ENCODE results near the gene OAS2. TPM values are rescaled to one million over a fixed set of nuclear protein-coding genes. Genes with fewer than 3 reads are reported as not detected.

The OAS2 gene
- total RNA-seq, 2 donors from 2014 or later = 35.4 to 45.3 TPM

DNA sequence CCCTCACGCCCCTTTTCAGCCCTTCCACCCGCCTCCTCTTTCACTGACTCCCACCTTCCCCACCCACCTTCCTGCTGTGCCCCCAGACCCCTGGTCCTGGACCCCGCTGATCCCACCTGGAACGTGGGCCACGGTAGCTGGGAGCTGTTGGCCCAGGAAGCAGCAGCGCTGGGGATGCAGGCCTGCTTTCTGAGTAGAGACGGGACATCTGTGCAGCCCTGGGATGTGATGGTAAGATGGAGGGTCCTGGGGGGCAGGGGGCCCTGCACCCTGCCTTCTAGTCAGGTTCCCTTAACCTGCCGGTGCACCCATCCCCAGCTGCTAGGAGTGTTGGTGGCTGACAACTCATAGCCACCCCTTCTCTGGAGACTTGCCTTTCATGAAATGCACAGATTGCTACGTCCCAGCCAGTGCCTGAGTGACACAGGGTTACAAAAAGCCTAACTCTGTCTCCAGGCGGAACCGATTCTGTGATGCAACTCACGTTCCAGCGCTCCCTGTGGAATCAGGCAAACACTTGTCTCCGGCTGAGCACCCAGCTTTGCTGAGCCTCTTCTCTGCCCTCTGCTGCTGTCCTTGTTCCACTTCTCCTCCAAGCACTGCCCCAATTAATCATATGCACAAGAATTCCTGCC is 15.0 kb upstream of the OAS2 start:
- Mint-ChIP-seq H3K4me3 (no peak overlapping the region), H3K27me3 (no peaks in the 10 kb centered on the region), H3K27ac (no peak overlapping the region), H3K36me3 (ENCODE audit: low read depth) (peaks cover 26% of the 10 kb centered on the region), H3K4me1 (peaks cover 8% of the 10 kb centered on the region)
- no peaks in the 10 kb centered on the region for H3K9me3 ChIP-seq (ENCODE audit: control insufficient read depth, low read length, poor library complexity, severe bottlenecking)
- ATAC-seq (no peak), DNase-seq (no peak)

DNA sequence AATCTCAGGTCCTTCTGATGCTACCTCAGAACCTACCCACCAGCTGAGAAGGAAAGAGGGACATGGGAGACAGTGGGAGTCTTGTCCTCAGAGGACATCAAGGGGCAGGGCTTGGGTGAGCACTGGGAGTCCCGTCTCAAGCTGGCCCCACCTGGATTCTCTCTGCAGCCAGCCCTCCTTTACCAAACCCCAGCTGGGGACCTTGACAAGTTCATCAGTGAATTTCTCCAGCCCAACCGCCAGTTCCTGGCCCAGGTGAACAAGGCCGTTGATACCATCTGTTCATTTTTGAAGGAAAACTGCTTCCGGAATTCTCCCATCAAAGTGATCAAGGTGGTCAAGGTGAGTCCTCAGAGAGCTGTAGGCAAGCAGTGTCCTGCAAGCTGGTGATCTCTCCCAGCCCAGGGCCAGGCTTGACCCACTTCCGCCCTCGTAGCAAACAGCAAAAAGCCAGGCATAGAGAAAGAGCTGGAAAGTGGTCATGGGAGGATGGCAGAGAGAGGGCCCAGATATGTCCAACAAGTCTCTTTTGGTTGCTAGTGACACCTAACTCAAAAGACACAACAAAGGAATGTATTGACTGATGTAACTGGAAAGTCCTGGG is 14.2 kb upstream of the OAS2 start:
- ATAC-seq (no peak), DNase-seq (no peak)
- Mint-ChIP-seq H3K4me3 (no peak overlapping the region), H3K4me1 (peaks cover 8% of the 10 kb centered on the region), H3K27ac (no peak overlapping the region), H3K27me3 (no peaks in the 10 kb centered on the region), H3K36me3 (ENCODE audit: low read depth) (peaks cover 26% of the 10 kb centered on the region)
- H3K9me3 ChIP-seq (ENCODE audit: control insufficient read depth, low read length, poor library complexity, severe bottlenecking) = no peaks in the 10 kb centered on the region

DNA sequence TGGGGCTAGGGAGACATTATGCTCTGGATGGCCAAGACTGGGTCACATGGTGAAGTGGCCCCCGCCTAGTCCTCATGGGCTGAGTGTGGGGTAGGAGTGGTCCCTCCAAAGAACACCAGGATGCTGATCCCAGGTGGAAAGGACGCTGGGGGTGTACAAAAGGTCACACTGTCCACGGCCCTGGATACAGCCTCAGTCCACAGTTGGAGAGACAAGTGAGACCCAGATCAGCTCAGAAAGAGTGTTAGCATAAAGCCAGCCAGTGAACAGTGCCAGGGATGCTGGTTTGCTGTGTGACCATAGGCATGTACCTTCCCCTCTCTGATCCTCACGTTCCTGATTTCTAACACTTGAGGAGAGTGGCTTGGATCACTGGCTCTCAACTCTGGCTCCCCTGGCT is 13.4 kb upstream of the OAS2 start:
- ATAC-seq = no peak
- H3K4me3 Mint-ChIP-seq = no peak overlapping the region

DNA sequence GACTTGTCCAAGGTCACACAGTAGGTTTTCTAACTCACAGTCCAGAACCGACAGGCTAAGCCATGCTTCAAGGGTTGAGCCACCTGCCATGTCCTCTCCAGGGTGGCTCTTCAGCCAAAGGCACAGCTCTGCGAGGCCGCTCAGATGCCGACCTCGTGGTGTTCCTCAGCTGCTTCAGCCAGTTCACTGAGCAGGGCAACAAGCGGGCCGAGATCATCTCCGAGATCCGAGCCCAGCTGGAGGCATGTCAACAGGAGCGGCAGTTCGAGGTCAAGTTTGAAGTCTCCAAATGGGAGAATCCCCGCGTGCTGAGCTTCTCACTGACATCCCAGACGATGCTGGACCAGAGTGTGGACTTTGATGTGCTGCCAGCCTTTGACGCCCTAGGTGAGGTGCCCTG is 12.7 kb upstream of the OAS2 start:
- H3K9me3 ChIP-seq (ENCODE audit: control insufficient read depth, low read length, poor library complexity, severe bottlenecking) = no peaks in the 10 kb centered on the region
- Mint-ChIP-seq H3K27ac (no peak overlapping the region), H3K4me1 (peaks cover 10% of the 10 kb centered on the region), H3K4me3 (no peak overlapping the region), H3K36me3 (ENCODE audit: low read depth) (peaks cover 31% of the 10 kb centered on the region), H3K27me3 (no peaks in the 10 kb centered on the region)
- ATAC-seq (no peak), DNase-seq (no peak)

More for the DNA sequence above, 13.4 kb upstream of the OAS2 start:
- Mint-ChIP-seq H3K27me3 (no peaks in the 10 kb centered on the region), H3K4me1 (peaks cover 8% of the 10 kb centered on the region), H3K27ac (no peak overlapping the region), H3K36me3 (ENCODE audit: low read depth) (peaks cover 25% of the 10 kb centered on the region)
- no peak for DNase-seq
- no peaks in the 10 kb centered on the region for H3K9me3 ChIP-seq (ENCODE audit: control insufficient read depth, low read length, poor library complexity, severe bottlenecking)

DNA sequence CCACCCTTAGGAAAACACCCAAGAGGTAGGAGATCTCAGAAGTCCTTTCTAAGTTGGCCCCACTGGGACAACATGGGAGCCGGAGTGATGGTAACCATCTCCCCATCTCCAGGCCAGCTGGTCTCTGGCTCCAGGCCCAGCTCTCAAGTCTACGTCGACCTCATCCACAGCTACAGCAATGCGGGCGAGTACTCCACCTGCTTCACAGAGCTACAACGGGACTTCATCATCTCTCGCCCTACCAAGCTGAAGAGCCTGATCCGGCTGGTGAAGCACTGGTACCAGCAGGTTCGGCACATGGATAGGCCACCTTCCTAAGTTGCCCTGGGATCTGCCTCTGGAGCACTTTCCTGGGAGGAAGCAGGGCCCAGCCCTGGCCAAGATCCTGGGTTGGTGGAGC is 11.0 kb upstream of the OAS2 start:
- Mint-ChIP-seq H3K36me3 (ENCODE audit: low read depth) (peaks cover 24% of the 10 kb centered on the region), H3K27me3 (no peaks in the 10 kb centered on the region), H3K4me3 (no peak overlapping the region)

DNA sequence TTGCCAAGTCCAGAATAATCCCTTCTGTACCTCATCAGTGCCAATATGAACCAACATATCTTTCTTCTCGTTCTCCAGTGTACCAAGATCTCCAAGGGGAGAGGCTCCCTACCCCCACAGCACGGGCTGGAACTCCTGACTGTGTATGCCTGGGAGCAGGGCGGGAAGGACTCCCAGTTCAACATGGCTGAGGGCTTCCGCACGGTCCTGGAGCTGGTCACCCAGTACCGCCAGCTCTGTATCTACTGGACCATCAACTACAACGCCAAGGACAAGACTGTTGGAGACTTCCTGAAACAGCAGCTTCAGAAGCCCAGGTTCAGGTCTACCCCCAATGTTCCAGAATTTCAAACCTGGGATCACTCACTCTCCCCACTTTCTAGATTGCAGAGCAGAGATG is 10.5 kb upstream of the OAS2 start:
- Mint-ChIP-seq H3K4me3 (no peak overlapping the region), H3K36me3 (ENCODE audit: low read depth) (peaks cover 19% of the 10 kb centered on the region), H3K27ac (no peak overlapping the region), H3K27me3 (no peaks in the 10 kb centered on the region), H3K4me1 (peaks cover 9% of the 10 kb centered on the region)
- no peak for ATAC-seq
- no peaks in the 10 kb centered on the region for H3K9me3 ChIP-seq (ENCODE audit: control insufficient read depth, low read length, poor library complexity, severe bottlenecking)
- DNase-seq = no peak

More for the DNA sequence above, 11.0 kb upstream of the OAS2 start:
- no peak for DNase-seq
- ATAC-seq = no peak
- Mint-ChIP-seq H3K4me1 (peaks cover 7% of the 10 kb centered on the region), H3K27ac (no peak overlapping the region)
- no peaks in the 10 kb centered on the region for H3K9me3 ChIP-seq (ENCODE audit: control insufficient read depth, low read length, poor library complexity, severe bottlenecking)

DNA sequence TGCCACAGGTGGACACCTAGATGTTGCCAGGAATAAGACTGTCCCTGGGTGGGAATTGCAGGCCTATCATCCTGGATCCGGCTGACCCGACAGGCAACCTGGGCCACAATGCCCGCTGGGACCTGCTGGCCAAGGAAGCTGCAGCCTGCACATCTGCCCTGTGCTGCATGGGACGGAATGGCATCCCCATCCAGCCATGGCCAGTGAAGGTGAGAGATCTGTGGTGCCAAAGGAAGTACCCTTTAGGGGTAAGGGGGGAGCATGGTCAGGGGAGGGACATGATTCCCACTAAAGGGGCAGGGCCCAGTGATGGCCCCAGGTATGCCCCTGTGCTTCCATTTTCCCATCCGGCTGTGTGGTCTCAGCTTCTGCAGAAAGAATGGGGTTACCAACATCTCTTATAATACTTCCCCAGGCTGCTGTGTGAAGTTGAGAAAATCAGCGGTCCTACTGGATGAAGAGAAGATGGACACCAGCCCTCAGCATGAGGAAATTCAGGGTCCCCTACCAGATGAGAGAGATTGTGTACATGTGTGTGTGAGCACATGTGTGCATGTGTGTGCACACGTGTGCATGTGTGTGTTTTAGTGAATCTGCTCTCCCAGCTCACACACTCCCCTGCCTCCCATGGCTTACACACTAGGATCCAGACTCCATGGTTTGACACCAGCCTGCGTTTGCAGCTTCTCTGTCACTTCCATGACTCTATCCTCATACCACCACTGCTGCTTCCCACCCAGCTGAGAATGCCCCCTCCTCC is 8.6 kb upstream of the OAS2 start:
- peaks cover 10% of the 10 kb centered on the region for H3K4me1 Mint-ChIP-seq
- no peak overlapping the region for H3K4me3 Mint-ChIP-seq
- no peaks in the 10 kb centered on the region for H3K9me3 ChIP-seq (ENCODE audit: control insufficient read depth, low read length, poor library complexity, severe bottlenecking)
- H3K36me3 Mint-ChIP-seq (ENCODE audit: low read depth) = peaks cover 17% of the 10 kb centered on the region
- ATAC-seq (no peak), DNase-seq (no peak)
- H3K27me3 Mint-ChIP-seq = no peaks in the 10 kb centered on the region
- no peak overlapping the region for H3K27ac Mint-ChIP-seq

DNA sequence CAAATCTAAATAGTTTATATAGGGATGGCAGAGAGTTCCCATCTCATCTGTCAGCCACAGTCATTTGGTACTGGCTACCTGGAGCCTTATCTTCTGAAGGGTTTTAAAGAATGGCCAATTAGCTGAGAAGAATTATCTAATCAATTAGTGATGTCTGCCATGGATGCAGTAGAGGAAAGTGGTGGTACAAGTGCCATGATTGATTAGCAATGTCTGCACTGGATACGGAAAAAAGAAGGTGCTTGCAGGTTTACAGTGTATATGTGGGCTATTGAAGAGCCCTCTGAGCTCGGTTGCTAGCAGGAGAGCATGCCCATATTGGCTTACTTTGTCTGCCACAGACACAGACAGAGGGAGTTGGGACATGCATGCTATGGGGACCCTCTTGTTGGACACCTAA is 7.9 kb upstream of the OAS2 start:
- no peak overlapping the region for H3K4me3 Mint-ChIP-seq
- H3K36me3 Mint-ChIP-seq (ENCODE audit: low read depth) = peaks cover 17% of the 10 kb centered on the region
- no peaks in the 10 kb centered on the region for H3K27me3 Mint-ChIP-seq
- ATAC-seq = no peak
- peaks cover 12% of the 10 kb centered on the region for H3K4me1 Mint-ChIP-seq
- no peak for DNase-seq
- no peaks in the 10 kb centered on the region for H3K9me3 ChIP-seq (ENCODE audit: control insufficient read depth, low read length, poor library complexity, severe bottlenecking)
- no peak overlapping the region for H3K27ac Mint-ChIP-seq

DNA sequence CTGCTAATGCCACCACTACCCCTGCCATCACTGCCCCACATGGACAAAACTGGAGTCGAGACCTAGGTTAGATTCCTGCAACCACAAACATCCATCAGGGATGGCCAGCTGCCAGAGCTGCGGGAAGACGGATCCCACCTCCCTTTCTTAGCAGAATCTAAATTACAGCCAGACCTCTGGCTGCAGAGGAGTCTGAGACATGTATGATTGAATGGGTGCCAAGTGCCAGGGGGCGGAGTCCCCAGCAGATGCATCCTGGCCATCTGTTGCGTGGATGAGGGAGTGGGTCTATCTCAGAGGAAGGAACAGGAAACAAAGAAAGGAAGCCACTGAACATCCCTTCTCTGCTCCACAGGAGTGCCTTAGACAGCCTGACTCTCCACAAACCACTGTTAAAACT is 7.1 kb upstream of the OAS2 start:
- H3K27ac Mint-ChIP-seq = no peak overlapping the region
- no peaks in the 10 kb centered on the region for H3K9me3 ChIP-seq (ENCODE audit: control insufficient read depth, low read length, poor library complexity, severe bottlenecking)
- DNase-seq (no peak), ATAC-seq (no peak)
- no peaks in the 10 kb centered on the region for H3K27me3 Mint-ChIP-seq
- peaks cover 12% of the 10 kb centered on the region for H3K4me1 Mint-ChIP-seq
- H3K4me3 Mint-ChIP-seq = no peak overlapping the region
- peaks cover 17% of the 10 kb centered on the region for H3K36me3 Mint-ChIP-seq (ENCODE audit: low read depth)

DNA sequence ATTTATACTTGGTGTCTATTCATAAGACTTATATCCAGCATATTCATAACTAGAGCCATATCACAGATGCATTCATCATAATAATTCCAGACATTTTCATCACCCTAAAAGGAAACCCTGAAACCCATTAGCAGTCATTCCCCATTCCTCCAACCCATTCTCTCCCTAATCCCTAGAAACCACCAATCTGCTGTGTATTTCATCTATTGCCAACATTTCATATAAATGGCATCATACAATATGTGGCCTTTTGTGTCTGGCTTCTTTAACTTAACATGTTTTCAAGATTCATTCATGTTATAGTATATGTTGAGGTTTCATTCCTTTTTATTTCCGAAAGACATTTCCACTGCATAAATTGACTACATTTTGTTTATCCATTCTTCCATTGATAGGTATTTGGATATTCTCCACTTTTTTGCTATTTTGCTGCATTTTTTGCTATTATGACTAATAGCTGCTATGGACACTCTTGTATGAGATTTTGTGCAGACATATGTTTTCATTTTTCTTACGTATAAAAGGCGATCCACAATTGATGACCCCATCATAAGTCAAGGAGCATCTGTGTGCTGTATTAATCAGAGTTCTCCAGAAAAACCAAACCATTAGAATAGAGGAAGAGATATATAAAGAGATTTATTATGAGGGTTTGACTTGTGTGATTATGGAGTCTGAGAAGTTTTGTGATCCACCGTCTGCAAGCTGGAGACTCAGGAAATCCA is 5.1 kb upstream of the OAS2 start:
- peaks cover 11% of the 10 kb centered on the region for H3K36me3 Mint-ChIP-seq (ENCODE audit: low read depth)
- no peaks in the 10 kb centered on the region for H3K9me3 ChIP-seq (ENCODE audit: control insufficient read depth, low read length, poor library complexity, severe bottlenecking)
- H3K4me3 Mint-ChIP-seq = no peak overlapping the region
- peaks cover 11% of the 10 kb centered on the region for H3K4me1 Mint-ChIP-seq
- no peak overlapping the region for H3K27ac Mint-ChIP-seq
- H3K27me3 Mint-ChIP-seq = no peaks in the 10 kb centered on the region
- no peak for DNase-seq
- no peak for ATAC-seq

DNA sequence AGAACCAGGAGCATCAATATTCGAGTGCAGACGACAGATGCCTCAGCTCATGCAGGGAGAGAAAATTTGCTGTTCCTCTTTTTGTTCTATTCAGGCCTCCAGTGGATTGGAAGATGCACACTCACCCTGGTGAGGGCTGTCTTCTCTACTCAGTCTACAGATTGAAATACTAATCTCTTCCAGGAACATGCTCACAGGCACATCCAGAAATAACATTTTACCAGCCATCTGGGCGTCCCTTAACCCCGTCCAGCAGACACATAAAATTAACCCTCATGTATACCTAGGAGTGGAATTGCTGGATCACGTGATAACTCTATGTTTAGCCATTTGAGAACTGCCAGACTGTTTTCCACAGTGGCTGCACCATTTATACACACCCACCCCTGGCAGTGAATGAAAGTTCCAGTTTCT is 4.5 kb upstream of the OAS2 start:
- peaks cover 14% of the 10 kb centered on the region for H3K4me1 Mint-ChIP-seq
- H3K9me3 ChIP-seq (ENCODE audit: control insufficient read depth, low read length, poor library complexity, severe bottlenecking) = no peaks in the 10 kb centered on the region
- H3K27ac Mint-ChIP-seq = no peak overlapping the region
- H3K36me3 Mint-ChIP-seq (ENCODE audit: low read depth) = peaks cover 11% of the 10 kb centered on the region
- H3K4me3 Mint-ChIP-seq = no peak overlapping the region
- ATAC-seq (no peak), DNase-seq (no peak)
- no peaks in the 10 kb centered on the region for H3K27me3 Mint-ChIP-seq

DNA sequence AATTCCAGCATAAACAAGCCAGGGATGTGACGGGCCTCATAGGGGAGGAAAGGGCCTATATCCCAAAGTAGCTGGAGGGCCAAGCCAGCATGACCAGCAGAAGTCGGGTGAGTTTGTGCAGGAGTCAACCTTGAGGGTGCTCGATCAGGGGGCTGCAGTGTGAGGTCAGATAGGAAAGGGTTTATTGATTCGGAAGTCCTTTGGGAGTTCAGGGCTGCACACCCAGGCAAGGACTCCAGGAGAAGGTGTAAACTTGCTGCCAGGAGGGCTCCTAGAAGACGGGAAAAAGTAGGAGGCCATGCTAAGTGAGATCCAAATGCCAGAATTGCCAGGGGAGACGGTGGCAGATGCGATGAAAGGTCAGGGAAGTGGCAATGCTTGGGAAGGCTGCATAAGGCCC is 3.4 kb upstream of the OAS2 start:
- Mint-ChIP-seq H3K4me3 (no peak overlapping the region), H3K4me1 (peaks cover 22% of the 10 kb centered on the region), H3K36me3 (ENCODE audit: low read depth) (peaks cover 7% of the 10 kb centered on the region), H3K27me3 (no peaks in the 10 kb centered on the region), H3K27ac (peak overlapping the region; percentile 62)
- ATAC-seq = no peak
- H3K9me3 ChIP-seq (ENCODE audit: control insufficient read depth, low read length, poor library complexity, severe bottlenecking) = no peaks in the 10 kb centered on the region
- no peak for DNase-seq

DNA sequence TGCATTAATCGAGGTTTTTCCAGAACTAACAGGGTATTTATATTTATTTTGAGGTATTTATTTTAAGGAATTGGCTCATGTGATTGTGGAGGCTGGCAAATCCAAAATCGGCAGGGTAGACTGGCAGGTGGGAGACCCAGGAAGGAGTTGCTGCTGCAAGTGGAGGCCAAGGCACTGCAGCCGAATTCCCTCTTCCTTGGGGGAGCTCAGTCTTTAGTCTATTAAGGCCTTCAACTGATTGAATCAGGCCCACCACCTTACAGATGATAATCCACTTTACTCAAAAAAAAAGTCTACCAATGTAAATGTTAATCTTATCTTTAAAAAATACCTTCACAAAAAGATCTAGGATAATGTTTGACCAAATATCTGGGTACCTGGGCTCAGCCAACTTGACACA is 1.2 kb upstream of the OAS2 start:
- Mint-ChIP-seq H3K4me1 (peaks cover 39% of the 10 kb centered on the region), H3K36me3 (ENCODE audit: low read depth) (no peaks in the 10 kb centered on the region), H3K4me3 (no peak overlapping the region), H3K27ac (peak overlapping the region; percentile 96), H3K27me3 (no peaks in the 10 kb centered on the region)
- no peaks in the 10 kb centered on the region for H3K9me3 ChIP-seq (ENCODE audit: control insufficient read depth, low read length, poor library complexity, severe bottlenecking)
- DNase-seq (no peak), ATAC-seq (no peak)

Measured in T-helper 17 cell (primary cell).